GM12874 (cell line): Measurements from ENCODE around the gene ZNF438.

ENCODE experiments used
- TF ChIP-seq, protein P1 (sequence below): IDR thresholded peaks from 2 replicates; pipeline ENCODE4 v1.5.1; 2011; ENCODE audit warnings: low read depth, mild to moderate bottlenecking, control low read depth, low read length, moderate library complexity; ENCODE audit not compliant: insufficient read depth

Gene ZNF438

GRCh38 chr10:30846710-30847109 lies 185.0 kb downstream of the ZNF438 start:
- TF ChIP-seq, protein P1, sequence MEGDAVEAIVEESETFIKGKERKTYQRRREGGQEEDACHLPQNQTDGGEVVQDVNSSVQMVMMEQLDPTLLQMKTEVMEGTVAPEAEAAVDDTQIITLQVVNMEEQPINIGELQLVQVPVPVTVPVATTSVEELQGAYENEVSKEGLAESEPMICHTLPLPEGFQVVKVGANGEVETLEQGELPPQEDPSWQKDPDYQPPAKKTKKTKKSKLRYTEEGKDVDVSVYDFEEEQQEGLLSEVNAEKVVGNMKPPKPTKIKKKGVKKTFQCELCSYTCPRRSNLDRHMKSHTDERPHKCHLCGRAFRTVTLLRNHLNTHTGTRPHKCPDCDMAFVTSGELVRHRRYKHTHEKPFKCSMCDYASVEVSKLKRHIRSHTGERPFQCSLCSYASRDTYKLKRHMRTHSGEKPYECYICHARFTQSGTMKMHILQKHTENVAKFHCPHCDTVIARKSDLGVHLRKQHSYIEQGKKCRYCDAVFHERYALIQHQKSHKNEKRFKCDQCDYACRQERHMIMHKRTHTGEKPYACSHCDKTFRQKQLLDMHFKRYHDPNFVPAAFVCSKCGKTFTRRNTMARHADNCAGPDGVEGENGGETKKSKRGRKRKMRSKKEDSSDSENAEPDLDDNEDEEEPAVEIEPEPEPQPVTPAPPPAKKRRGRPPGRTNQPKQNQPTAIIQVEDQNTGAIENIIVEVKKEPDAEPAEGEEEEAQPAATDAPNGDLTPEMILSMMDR: no peak

DNA sequence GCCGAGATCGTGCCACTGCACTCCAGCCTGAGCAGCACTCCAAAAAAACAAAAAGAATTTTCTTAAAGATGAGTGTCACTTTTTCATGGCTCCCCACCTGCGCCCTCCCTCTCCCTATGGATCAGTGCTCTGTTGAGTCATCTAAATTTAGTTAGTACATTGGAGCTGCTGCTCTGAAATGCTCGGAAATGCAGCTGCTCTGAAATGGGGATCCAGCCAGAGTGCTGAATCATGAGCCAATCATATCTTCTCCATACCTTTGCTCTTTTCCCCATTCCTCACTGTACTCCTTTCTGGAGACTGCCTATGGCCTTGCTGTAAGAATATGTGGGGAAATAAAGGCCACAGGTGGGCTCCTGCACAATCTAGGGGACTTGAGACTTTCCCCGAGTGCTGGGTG lies 188.8 kb downstream of the ZNF438 start:
- TF ChIP-seq, protein P1: no peak

- TF ChIP-seq, protein P1: no peak
These were observed 189.5 kb downstream of the ZNF438 start for GRCh38 chr10:30842185-30842584.

DNA sequence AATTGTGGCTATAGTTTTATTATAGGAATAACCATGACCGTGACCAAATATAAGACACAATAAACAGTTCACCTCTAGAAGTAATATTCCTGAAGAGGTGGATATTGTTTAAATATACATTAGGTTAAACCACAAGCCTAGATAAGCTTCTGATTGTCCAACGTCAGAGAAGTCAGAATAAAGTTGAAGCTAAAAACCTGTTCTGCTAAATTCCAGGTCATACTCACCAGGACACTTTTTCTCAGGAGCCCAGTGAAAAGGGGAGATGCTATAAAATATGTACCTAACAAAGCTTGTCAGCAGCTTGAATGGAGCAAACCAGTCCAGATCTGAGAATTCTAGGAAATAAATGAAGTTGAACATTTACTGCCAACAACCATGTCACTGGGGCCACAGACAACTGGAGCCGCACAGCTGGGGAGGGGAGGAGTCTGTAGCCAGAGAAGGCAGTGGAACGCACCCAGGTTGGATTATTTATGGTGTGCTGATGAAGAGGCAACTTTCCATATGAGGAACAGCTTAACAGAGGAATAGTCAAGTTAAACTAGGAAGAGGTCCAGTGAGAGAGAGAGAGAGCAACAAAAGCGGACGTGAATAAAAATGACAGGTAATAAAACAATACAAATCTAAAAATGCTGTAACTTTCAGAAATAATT lies 191.1 kb downstream of the ZNF438 start:
- TF ChIP-seq, protein P1: no peak

DNA sequence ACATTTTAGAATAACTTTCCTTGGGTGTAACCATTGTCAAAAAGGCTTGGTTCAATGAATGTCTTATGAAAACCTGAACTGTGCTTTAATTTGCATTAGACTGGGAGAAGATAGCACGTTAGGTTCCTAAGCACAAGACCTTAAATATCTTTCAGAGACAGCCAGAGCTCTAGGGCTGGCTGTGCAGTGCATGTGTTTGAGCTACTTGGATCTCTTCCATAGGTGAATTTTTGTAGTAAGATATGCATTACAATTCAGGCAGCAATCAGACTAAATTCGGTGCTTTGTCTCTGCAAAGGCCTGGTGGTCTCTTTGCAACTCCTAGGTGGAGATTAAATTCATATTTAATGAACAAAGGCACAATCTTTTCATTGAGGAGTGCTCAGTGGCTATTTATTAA lies 192.0 kb downstream of the ZNF438 start:
- TF ChIP-seq, protein P1: no peak

DNA sequence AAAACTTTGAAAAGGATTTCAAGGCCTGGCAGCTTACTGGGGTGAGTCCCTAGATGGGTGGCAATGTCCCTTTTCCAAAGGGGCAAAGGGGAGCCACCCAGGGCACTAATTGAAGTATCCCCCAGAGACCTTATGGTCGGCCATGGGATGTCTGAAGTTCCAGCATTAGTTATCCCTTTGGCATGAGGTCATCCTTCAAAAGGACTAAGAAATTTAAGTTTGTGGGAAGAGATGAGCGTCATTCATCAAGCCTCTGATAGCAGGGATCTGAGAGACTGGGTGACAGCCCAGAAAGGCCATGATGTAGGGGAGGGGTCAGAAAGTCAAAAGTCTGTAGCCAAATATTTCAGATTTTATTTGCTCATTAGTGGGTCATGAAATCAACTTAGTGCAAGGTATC lies 195.3 kb downstream of the ZNF438 start:
- TF ChIP-seq, protein P1: no peak

- TF ChIP-seq, protein P1: no peak
These were observed 196.5 kb downstream of the ZNF438 start for GRCh38 chr10:30835146-30835545.
